Measurements from ENCODE around the gene BBC3.

The BBC3 gene

DNA sequence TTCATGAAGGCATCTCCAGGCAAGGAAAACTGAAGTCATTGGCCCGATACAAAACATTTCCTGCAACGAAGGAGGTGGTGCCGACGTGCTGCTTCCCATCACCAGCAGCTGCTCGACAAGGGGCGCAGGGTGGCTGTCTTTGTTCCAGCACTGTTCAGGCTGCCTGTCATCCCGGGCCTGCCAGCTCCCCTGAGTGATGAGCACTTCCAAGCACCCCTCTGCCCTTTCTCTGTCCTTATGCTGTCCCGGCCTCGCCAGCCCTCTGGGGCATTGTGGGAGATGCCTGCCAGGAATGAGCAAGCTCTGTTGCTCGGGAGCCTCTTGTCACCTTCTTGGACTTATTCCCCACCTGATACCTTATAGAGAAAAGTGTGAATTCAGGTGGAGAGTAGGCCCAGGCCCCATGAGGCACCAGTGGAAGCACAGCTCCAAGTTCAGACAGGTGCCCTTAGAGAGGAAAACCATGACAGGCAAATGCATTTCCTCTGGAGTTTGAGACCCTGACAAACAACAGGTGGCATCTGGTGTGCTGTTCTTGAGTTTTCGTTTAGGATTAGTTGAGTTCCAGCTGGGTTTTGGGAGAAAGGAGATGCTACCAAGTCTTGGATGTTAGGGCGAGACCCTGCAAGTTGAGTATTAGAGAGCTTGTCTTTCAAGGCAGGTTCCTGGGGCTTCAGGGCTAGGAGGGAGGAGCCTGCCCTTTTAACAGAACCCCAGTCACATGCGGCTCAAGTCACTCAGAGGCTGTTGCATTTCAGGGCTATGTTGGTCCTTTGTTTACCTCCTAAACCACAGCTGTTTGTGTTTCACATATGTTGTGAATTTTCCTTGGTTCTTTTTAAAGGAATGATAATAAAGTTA lies 21.4 kb downstream of the BBC3 start:
- no peak for FAIRE-seq
- DNase-seq (ENCODE audit: extremely low spot score, insufficient read length, low read depth), result no peak

DNA sequence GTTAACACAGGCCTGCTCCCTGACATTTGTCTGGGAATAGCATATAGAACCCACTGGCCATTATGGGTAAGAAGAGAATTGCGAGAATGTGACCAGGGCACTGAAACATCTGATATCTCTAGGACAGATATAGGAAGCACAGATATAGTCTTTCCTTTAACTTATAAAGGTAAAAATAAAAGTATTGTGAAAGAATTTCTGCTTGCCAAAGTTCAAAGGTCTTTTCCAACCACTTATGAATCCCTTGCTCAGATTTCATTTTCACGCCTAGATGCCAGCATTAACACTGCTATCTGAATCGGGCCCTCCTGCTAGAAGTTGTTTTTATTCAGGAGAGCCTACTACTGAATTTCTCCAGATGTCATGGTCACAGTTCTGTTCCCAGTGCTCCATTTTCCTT lies 27.7 kb downstream of the BBC3 start:
- no peak for FAIRE-seq
- no peak for DNase-seq (ENCODE audit: extremely low spot score, insufficient read length, low read depth)

DNA sequence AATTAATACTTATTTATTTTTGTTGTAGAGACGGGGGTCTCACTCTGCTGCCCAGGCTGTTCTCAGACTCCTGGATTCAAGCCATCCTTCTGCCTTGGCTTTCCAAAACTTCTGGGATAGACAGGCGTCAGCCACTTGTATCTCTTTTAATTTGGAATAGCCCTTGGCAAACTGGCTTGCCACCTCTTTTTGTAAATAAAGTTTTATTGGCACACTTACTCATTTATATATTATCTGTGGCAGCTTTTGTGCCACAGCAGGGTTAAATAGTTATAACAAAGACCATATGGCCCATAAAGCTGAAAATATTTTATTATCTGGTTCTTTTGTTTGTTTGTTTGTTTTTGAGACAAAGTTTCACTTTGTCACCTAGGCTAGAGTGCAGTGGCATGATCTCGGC lies 30.5 kb downstream of the BBC3 start:
- no peak for DNase-seq (ENCODE audit: extremely low spot score, insufficient read length, low read depth)
- no peak for FAIRE-seq

DNA sequence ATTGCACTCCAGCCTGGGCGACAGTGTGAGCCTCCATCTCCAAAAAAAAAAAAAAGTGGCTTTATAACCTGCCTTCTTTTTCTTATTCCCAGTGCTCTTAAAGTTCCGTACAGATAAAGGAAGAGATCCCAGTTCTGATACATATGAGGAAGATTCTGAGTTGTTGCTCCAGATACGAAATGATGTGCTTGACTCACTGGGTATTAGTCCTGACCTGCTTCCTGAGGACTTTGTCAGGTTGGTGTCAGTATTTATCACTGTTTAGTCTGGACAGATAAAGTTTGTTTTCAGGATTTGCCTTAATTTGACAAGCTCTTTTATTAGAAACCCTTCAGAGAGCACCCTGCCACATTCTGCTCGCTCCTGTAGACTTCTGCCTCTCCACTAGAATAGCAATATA lies 33.9 kb downstream of the BBC3 start:
- FAIRE-seq, result no peak
- DNase-seq (ENCODE audit: extremely low spot score, insufficient read length, low read depth), result no peak

DNA sequence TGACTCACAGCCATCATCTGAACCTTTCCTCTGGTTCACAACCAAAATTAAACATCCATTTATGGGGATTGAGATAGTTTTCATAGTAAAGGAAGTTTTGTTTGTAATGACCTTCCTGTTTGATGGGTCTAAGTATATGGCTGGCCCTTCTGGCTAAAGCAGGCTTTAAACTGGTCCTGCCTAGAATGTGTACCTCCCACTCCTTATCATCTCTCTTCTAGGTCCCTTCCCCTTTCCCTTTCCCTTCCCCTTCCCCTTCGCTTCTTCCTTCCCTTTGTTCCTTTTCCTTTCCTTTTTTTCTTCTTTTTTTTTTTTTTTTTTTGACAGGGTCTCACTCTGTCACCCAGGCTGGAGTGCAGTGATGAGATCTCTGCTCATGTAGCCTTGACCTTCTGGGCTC lies 35.6 kb downstream of the BBC3 start:
- FAIRE-seq (no peak), DNase-seq (ENCODE audit: extremely low spot score, insufficient read length, low read depth) (no peak)

DNA sequence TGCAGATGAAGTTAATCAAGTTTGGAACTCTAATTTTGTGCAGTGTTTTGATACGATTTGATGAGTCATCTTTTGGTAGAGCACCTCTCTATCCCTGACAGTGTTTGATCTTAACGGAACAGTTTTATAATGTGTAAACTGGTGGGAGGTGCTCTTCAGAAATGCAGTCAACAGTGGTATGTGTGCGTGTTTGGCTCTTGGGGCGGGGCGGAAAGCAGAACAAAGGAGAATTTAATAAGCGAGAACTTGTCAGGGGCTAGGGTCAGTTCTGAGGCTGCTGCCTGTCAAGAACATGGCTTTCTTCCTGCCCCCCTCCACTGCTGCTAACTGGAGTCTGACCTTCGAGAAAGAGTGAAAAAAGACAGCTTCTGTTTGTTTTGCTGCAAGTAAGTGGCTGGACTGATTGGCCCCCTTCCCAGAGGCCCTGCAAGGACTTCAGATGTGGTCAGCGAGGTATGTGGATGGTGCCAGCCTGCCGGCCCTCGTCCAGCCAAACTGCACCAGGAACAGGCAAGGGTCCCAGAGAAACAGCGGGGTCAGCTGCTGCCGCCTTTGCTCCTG lies 40.8 kb downstream of the BBC3 start:
- FAIRE-seq, result no peak
- DNase-seq (ENCODE audit: extremely low spot score, insufficient read length, low read depth), result no peak

DNA sequence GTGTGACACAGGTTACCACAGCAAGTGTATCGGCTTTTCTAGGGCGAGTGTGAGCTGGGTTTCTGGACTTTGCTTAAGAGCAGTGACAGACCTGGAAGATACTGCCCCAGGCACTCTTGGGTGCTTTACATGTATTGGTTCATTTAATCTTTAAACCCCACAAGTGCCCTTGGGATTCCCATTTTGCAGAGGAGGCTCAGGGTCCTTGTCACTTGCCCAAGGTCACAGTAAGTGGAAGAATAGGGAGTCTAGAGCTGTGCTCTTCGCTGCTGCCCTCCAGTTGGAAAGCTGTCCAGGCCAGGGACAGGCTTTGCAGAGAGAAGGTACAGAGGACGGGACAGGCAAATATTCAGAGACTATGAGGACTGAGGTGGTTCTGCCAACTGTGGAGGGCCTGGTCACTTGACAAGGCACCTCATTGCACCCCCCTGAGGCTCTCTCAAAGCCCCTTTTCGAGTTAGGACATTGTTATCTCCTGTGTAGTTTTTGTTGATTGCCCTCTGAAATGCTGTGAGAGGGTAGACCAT lies 42.4 kb downstream of the BBC3 start:
- no peak for FAIRE-seq
- DNase-seq (ENCODE audit: extremely low spot score, insufficient read length, low read depth), result no peak

DNA sequence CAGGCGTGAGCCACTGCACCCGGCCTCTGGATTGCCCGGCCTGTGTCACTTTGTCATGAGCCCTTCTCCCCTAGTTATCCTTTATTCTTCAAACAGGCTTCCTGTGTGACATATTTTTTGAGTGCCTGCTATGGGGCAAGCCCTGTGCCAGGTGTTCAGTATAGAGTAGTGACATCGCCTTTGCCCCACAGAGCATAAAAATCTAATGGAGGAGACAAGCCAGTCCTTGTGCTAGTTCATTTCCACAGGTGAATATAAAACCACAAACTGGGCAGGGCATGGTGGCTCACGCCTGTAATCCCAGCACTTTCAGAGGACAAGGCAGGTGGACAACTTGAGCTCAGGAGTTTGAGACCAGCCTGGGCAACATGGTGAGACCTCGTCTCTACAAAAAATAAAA lies 43.2 kb downstream of the BBC3 start:
- FAIRE-seq (no peak), DNase-seq (ENCODE audit: extremely low spot score, insufficient read length, low read depth) (no peak)

DNA sequence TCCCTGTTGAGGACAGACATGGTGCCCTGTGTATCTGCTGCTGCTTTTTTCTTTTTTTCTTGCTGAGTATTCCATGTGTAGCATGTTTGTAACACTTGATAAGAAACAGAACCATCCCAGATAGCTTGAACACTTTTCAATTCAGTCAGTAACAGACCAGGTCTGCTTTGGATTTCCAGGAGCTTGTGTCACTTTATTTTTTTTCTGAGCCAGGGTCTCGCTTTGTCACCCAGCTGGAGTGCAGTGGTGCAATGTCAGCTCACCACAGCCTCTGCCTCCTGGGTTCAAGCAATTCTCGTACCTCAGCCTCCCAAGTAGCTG lies 43.7 kb downstream of the BBC3 start:
- DNase-seq (ENCODE audit: extremely low spot score, insufficient read length, low read depth) (no peak), FAIRE-seq (no peak)

DNA sequence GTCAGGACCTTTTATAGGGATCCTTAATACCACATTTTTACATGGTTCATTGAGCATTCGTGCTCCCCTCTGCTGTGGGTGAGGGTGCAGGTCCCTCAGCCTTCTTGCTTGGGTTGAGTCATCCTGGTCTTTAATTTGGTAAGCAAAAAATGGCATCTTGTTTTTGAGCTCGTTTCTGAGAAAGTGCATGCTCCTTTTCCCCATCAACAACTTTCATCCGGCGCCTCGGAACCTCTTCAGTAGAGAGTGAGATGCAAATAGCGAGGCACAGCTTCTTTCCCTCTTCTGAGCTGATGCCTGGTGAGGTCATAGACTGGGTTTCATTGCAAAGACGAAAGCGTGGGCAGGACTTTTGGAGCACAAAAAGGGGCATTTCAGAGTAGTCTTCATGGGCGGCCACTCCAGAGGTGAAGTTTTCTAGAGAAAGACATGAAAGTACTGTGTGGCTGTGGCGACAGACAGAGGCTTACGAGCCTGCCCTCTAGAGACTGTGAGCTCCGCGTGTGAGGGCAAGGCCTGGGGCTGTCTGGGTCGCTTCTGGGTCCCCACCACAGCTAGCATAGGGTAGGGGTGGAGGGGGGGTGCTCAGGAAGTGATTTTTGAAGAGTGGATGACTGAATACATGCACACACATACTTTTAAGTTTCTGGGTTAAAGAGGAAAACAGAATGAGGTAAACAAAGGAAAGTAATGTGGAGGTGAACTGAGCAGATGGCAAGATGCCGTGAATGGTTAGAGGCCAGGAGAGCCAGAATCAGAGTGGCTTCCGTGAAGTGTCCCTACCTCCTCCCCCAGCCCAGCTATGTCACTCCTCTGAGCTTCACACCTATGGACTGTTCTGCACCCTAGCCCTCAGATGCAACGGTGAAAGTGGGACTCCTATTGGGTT lies 44.3 kb downstream of the BBC3 start:
- DNase-seq (ENCODE audit: extremely low spot score, insufficient read length, low read depth) (peak; percentile 55), FAIRE-seq (peak; percentile 96)

DNA sequence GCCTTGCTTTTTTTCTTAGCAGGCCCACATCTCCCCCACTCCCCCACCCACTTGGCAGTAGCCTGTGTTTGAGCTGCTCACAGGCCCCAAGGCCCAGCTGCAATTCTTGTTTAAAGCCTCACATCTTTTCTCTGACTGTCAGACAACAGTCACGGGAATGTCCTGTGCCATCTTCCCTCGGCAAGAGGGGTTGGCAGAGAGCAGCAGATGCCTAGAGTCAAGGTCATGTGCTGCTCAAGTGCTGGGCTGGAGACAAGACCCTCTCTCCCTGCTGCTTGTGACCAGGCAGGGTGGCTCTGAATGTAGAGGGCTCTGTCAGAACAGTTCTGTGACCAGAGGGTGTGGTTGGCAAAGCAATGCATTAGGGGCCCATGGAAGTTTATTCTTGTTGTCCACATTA lies 47.4 kb downstream of the BBC3 start:
- no peak for DNase-seq (ENCODE audit: extremely low spot score, insufficient read length, low read depth)
- FAIRE-seq, result no peak

DNA sequence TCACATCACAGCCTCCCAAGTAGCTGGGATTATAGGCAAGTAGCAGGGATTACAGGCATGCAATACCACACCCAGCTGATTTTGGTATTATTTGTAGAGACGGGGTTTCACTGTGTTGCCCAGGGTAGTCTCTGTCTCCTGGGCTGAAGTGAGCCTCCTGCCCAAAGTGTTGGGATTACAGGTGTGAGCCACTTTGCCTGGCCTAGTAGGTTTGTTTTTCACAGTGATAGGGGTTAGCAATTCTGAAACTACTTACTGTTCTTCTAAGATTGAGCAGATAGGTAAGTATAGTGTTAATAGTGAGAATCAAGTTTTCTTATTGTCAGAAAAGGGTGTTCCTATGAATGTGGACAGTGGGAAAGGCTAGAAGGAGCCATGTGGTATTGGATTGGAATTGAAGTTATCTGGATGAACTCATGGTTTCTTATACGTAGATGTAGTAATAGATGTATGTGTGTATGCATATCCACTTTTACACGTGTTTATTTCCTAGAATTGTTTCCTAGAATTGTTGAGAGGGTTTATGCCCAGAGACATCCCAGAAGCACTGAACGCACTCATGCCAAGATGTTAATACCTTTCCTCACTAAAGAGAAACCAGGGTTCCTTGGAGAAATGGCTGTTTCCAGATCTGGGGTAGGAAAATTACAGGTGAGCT lies 51.2 kb downstream of the BBC3 start:
- DNase-seq (ENCODE audit: extremely low spot score, insufficient read length, low read depth) (no peak), FAIRE-seq (no peak)

DNA sequence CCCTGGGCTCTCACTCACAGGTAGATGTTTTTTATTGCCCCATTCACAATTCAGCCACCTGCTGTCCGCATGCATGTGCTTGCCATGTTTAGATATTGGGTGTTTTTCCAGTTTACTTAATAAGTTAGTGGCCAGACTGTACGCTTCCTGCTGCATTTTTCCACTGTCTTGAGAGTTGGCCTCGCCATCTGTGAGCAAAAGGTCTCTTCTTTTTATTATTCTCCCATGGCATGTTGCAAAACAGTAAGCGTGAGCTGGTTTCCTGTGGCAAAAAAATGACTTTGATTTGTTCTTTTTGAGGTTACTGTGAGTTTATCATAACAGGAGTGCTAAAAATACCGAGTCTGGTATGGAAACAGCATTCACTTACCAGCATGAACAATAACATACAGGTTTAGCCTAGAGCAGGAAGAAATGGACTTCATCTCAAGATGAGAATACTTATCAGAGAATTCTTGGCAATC lies 54.3 kb downstream of the BBC3 start:
- FAIRE-seq (no peak), DNase-seq (ENCODE audit: extremely low spot score, insufficient read length, low read depth) (no peak)

DNA sequence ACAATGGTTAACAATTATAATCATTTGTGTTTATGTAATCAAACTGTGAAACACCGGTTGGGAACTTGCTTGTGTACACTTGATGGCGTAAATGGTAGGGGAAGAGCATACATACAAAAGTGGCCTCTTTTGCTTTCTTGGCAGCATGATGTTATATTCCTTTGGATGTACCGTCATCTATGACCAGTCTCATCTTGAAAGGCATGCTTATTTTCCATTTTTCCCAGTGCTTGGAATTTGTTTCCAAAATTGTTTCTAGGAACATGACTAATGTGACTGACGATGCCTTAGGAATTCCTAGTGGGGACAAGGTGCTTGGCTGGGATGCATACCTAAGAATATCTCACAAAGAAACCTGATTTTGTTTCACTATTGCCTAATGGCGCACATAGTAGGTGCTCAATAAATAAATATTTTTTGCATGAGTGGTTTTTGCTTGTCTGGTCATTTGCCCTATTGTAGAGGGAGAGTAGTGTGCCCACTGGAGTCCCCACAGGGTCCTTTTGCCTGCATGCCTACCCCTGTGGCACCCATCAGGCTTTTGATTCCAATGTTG lies 54.9 kb downstream of the BBC3 start:
- FAIRE-seq, result no peak
- no peak for DNase-seq (ENCODE audit: extremely low spot score, insufficient read length, low read depth)

DNA sequence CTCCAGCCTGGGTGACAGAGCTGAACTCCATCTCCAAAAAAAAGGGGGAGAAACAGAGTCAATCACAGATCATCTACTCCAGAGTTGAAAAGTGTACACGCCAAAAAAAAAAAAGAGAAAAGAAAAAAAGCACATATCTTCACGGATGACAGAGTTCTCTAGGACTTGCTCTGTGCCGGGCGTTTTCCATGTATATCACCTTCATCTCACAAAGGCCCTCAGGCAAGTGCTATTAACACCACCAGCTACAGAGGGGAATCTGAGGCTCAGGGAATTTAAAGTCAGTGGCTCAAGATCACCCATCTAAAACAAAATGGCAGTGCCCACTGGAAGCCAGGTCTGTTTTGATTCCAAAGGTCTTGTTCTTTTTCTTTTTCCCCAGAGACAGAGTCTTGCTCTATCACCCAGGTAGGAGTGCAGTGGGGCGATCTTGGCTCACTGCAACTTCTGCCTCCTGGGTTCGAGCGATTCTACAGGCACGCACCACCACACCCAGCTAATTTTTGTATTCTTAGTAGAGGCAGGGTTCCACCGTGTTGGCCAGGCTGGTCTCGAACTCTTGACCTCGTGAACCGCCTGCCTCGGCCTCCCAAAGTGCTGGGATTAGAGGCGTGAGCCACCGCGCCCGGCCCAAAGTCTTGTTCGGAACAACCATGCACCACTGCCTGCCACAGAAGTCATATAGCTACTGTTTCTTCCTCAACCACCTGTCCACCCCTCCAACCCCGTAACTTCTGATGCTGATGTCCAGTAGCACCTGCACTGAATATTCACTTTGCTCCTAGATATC lies 58.1 kb downstream of the BBC3 start:
- FAIRE-seq (no peak), DNase-seq (ENCODE audit: extremely low spot score, insufficient read length, low read depth) (no peak)
